ENCODE measurements around the gene KDM4C.

DNA sequence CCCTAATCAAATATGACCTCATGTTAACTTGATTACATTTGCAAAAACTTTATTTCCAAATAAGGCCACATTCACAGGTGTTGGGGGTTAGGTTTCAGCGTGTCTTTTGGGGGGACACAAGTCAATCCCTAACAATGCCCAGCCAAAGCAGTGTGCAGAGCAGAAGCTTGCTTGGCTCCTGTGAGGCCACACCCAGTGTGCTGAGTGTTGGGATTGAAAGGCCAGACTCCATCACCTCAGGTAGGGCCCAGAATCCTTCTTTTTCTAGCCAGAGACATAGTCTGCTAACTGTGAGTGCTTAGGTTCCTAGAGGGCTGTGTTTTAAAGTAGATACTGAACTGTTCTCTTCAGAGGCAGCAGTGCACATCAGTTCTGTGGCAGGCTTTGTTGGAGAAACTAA is 27.9 kb downstream of the KDM4C start:
- TF ChIP-seq, protein P1, sequence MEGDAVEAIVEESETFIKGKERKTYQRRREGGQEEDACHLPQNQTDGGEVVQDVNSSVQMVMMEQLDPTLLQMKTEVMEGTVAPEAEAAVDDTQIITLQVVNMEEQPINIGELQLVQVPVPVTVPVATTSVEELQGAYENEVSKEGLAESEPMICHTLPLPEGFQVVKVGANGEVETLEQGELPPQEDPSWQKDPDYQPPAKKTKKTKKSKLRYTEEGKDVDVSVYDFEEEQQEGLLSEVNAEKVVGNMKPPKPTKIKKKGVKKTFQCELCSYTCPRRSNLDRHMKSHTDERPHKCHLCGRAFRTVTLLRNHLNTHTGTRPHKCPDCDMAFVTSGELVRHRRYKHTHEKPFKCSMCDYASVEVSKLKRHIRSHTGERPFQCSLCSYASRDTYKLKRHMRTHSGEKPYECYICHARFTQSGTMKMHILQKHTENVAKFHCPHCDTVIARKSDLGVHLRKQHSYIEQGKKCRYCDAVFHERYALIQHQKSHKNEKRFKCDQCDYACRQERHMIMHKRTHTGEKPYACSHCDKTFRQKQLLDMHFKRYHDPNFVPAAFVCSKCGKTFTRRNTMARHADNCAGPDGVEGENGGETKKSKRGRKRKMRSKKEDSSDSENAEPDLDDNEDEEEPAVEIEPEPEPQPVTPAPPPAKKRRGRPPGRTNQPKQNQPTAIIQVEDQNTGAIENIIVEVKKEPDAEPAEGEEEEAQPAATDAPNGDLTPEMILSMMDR (IDR thresholded peaks at IDR 0.05): no peak
- no peak for TF ChIP-seq POLR2A (IDR thresholded peaks at IDR 0.05)
- TF ChIP-seq EP300 (IDR thresholded peaks at IDR 0.05): no peak
